GM18907 (cell line): ENCODE data around the gene TADA1.
A peak's percentile ranks its signal among the peaks of the same experiment; 100 is the strongest.

Experiments used
- ATAC-seq: cut with Tn5 transposase; IDR thresholded peaks from one replicate; pipeline ENCODE4 v1.9.1; 2021; ENCODE audit warnings: mild to moderate bottlenecking, moderate library complexity; ENCODE audit not compliant: unreplicated experiment

Gene TADA1

DNA sequence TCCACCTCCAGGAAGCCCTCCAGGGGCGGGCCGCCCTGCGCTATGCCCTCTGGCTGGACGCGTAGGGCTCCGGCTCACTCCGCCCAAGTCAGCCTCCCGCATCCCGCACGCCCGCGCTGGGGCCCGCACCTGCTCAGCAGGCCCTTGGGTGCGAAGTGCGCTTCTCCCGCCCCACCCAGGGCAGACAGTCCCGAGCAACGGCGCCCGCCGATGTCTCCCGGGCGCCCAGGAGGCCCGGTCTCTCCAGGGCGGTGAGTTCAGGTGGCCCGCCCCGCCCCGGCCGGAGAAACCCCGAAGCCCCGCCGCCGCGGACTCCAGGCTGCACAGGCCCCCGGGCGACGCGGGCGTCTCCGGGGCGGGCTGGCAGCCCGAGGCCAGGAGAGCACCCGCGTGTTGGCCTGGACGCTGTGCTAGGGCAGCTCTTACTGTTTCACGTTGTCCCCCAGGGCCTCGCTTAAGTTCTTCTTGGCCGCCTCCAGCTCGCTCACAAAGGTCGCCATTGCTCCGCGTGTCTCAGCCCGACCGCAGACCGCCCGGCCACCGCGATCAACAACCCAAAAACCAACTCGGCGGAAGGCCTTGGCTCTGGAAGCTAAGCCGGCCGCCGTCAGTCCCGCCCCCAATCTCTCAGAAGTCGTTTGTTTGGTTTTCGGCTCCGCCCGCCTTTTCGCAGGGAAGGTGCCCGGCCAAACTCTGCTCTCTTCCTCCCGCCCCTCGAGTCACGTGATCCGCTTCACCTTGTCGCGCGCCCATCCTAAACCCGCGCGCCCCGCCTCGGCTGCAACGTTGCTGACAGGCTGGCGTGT is at the start of gene TADA1:
TSS of gene TADA1 (minus strand) at position 531 of the 806 bp plus-strand sequence. CDS start at position 500, 31 bp downstream.
- peak; percentile 91 for ATAC-seq

- peak; percentile 78 for ATAC-seq
Measured at GRCh38 chr1:166924823-166925541, 48.9 kb upstream of the TADA1 start.

DNA sequence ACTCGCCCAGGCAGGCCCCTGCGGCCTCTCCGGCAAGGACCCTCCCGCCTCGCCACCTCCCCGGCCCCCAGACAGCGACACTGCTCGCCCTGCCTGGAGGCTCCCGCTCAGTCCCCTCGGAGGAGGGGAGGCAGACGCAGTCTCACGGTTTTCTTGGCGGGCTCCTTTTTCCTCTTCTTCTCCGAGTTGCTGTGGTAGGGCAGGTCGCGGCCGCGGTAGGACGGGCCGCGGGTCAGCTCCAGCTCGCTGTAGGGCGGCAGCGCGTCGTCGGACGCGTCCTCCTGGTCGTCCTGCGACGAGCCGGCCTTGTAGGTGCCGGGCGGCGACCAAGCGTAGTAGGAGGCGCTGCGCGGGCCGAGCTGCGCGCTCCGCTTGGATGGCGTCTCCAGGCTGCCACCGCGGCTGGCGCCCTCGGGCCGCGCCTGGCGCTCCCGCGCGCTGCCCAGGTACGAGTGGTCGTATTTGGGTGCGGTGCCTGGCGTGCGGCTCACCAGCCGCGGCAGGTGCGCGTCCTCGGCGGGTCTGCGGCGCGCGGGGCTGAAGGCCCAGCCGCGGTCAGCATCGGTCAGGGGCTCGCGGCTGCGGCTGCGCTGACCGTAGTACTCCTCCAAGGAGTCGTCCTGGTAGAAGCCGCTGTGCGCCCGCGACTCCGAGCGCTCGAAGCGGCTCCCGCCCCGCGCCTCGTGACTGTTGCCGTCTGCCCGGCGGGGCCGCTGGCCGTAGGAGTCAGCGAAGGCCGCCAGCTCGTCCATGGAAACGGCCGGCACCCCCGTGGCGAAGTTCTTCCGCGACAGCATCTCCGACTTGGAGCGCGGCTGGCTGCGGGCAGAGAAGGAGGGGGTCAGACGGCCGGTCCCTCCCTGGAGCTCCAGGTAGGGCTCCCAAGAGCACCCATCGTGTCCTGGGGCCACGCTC is 44.8 kb upstream of the TADA1 start:
- peak; percentile 45 for ATAC-seq

GRCh38 chr1:166918956-166919316 is 42.9 kb upstream of the TADA1 start:
- ATAC-seq: no peak

GRCh38 chr1:166918088-166918955 is 42.3 kb upstream of the TADA1 start:
- no peak for ATAC-seq

DNA sequence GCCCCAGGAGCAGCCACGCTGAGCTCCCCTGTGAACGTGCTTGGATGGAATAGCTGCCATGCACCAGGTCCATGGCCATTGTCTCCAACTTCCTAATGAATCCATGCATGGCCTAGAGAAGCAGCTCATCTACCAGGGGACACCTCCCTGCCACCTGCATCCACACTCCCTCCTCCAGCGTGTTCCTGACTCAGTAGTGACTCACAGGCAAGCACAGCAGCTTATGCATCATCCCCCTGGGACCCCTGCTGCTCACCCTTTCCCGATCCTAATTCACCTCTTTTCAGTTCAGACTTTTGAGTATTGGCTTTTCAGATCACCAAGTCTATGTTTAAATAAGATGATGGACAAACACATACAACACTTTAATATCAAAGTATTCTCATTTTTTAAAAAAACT is 39.9 kb upstream of the TADA1 start:
- ATAC-seq: no peak

DNA sequence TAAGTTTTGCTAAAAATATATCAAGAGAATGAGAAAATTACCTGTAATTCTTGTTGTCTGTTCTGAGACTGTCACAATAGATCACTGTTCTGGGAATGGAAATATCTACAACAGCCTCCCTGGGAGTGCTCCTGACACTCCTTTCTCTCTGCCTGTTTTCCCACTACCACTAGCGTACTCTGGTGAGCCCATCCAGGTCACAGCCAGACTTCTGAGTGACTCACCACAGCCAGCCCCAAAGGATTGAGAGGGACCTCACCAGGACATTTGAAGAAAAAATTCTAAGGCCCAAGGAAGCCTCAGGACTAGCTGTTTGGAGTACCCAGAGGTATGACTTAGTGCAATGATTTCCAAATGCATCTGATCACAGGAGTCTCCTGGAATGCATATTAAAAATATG is 39.0 kb upstream of the TADA1 start:
- ATAC-seq: no peak

GRCh38 chr1:166914111-166914510 is 38.0 kb upstream of the TADA1 start:
- no peak for ATAC-seq

DNA sequence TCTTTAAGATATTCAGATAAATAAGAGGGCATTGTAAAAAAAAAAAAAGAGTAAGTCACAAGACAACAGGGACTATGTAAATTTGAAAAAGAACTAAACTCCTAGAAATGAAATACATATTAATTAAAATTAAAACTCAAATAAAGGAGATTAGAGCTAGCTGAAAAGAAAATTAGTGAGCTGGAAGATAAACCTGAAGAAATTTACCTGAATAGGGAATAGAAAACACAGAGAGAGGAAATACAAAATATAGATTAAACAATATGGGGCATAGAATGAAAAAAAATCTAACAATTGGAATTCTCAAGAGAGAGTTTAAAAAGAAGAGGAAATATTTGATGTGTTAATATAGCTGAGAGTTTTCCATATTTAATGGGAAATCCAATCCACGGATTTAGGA is 35.6 kb upstream of the TADA1 start:
- ATAC-seq: no peak

DNA sequence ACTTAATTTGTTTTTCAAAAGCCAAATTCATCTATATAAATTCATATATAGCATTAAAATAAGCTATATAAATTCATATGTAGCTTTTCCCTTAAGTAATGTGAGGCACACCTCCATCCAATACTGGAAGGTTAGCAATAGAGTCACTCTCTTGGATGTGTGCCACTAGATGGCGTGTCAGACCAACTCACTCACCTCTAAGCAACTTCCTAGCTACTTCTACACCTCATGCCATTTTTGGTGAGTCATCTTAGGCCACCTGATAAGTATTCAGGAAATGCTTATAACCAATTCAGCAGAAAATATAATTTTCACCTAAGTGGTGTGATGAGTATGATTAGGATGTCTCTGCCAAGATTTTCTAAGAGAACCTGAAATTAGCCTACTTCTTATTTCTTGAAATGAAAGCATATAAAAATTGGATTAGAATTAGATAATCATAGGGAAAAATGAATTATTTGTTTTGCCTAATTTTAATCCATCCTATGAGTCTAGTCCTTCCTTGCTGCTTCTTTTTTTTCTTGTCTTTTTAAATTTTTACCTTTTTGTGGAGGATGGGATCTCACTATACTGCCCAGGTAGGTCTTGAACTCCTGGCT is 34.4 kb upstream of the TADA1 start:
- ATAC-seq: peak; percentile 96

- no peak for ATAC-seq
Measured at GRCh38 chr1:166908942-166909341, 32.9 kb upstream of the TADA1 start.

DNA sequence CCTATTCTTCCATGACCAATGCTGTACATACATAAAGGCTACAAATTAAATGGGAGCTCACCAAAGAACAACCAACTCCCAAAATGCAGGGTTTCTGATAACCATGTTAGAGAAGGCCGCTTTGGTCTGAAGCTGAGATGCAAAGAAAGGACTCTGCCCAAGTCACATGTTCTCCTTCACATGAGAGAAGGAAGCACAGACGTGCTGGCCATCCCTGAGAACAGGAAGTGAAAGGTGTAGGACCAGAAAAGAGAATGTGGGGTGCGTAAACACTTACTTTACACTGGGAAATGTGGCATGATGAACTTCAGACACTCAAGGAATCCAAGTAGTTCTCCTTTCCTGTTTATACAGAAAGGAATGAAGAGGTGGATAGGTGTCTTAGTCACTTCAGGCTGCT is 31.7 kb upstream of the TADA1 start:
- peak; percentile 43 for ATAC-seq

DNA sequence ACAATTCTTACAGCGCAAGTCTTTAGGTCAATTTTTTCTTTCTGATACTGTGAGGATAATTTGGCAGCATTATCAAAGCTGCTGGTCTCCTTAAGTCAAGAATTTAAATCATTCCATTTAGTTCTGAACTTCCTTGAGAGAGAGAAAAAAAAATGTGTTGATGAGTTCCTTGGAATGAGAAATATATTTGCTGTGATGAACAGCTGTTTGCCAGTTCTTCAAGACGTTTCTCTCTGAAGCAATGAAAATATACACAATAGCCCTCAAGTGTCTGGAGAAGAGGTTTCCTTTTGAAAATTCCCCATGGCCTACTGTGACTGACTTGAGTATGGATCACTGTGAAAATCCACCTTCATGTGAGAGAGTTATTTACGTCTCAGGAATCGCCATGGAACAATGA is 31.0 kb upstream of the TADA1 start:
- no peak for ATAC-seq

- no peak for ATAC-seq
Measured at GRCh38 chr1:166906647-166907046, 30.6 kb upstream of the TADA1 start.

DNA sequence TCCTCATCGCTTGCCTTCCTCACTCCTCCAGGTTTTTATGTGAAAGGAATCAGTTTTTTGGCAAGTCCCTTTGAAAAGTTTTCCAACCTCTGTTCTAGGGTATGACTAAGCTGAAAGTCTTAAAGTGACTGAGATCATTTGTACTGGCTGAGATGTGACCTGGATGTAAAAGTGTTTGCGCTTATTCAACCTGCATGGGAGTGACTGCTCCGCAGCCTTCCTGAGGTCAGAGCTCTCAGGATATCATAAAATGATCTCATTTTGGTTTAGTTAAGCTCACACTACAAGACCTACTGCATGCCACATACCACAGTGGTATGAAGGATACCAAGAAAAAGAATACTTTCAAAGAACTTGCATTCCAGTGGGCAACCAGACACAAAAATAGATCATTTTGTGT is 29.8 kb upstream of the TADA1 start:
- ATAC-seq: no peak

GRCh38 chr1:166905136-166905535 is 29.1 kb upstream of the TADA1 start:
- no peak for ATAC-seq

GRCh38 chr1:166903232-166903631 is 27.2 kb upstream of the TADA1 start:
- ATAC-seq: no peak

DNA sequence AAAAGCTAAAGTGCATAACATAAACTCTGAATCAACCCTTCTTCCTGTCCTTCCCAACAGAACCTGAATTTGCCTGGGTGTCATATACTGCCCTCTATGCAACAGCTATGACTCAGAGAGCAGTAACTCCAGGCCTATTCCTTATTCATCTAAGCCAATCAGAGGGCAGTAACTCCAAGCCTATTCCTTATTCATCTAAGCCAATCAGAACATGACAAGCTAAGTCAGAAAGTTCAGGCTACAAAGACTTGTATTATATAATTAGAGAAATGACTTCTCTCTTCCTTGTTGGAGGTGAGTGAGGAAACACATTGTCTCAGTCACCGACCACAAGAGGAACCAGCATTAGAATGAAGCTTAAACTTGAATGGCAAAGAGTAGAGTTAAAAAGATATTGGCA is 26.2 kb upstream of the TADA1 start:
- ATAC-seq: no peak

DNA sequence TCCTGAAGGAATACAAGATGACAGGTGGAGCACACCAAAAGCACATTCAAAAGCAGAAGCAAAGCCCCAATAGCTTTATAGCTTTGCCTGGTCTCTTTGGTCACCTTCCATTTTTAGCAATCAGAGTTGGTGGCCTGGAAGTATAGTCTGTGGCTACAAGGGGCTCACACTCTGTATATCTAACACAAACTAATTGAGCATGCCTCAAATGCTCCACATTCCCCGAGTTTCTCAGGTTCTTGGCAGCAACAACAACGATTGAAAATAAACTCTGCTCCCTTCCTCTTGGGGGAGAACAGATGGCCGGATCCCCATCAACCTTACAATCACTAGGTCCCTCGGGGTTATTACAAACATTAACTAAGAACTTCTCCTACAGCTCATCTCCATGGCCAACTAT is 24.9 kb upstream of the TADA1 start:
- ATAC-seq: no peak

- no peak for ATAC-seq
Measured at GRCh38 chr1:166899769-166900168, 23.7 kb upstream of the TADA1 start.
